Skin of body (tissue), 2 donors: ENCODE results near the gene GPR34. TPM values are rescaled to one million over a fixed set of nuclear protein-coding genes. Genes with fewer than 3 reads are reported as not detected.
"Not testable (repeated sequence)": the region's sequence is repeated elsewhere in the genome, so short reads cannot be mapped to it uniquely, and the experiment has no call there.

ENCODE experiments used
- DNase-seq: peaks from one replicate; lab custom pipeline; 2025; lab: John Stamatoyannopoulos, UW
- total RNA-seq: library from RNA; depleted of rRNA; stranded (reverse); fragments of >200 nt; gene quantifications from one replicate; pipeline ENCODE4 v1.2.3, GENCODE V29; 2014

Gene GPR34
- 10.9 TPM for total RNA-seq

GRCh38 chrX:41688835-41689234, at the start of gene GPR34:
TSS of gene GPR34 (plus strand) at chrX:41688973. CDS start at chrX:41695634, 6,661 bp downstream.
- no peak for DNase-seq

- not testable (repeated sequence) for DNase-seq
Measured at GRCh38 chrX:41646201-41646600, 42.6 kb upstream of the GPR34 start.

GRCh38 chrX:41653125-41653524, 35.6 kb upstream of the GPR34 start:
- DNase-seq = no peak

GRCh38 chrX:41655101-41655500, 33.7 kb upstream of the GPR34 start:
- DNase-seq = no peak

- DNase-seq = no peak
Measured at GRCh38 chrX:41655631-41656030, 33.1 kb upstream of the GPR34 start.

GRCh38 chrX:41661366-41662095, 27.2 kb upstream of the GPR34 start:
- DNase-seq = no peak

- no peak for DNase-seq
Measured at GRCh38 chrX:41664375-41664901, 24.3 kb upstream of the GPR34 start.

- DNase-seq = no peak
Measured at GRCh38 chrX:41664908-41665307, 23.9 kb upstream of the GPR34 start.

GRCh38 chrX:41665686-41666085, 23.1 kb upstream of the GPR34 start:
- no peak for DNase-seq

GRCh38 chrX:41666251-41666650, 22.5 kb upstream of the GPR34 start:
- DNase-seq = no peak

- no peak for DNase-seq
Measured at GRCh38 chrX:41667631-41668030, 21.1 kb upstream of the GPR34 start.

GRCh38 chrX:41670112-41670511, 18.7 kb upstream of the GPR34 start:
- no peak for DNase-seq

GRCh38 chrX:41671082-41671481, 17.7 kb upstream of the GPR34 start:
- DNase-seq = no peak

- no peak for DNase-seq
Measured at GRCh38 chrX:41672643-41673042, 16.1 kb upstream of the GPR34 start.

GRCh38 chrX:41676361-41676760, 12.4 kb upstream of the GPR34 start:
- not testable (repeated sequence) for DNase-seq

GRCh38 chrX:41677183-41678060, 11.4 kb upstream of the GPR34 start:
- DNase-seq = no peak

GRCh38 chrX:41684138-41684537, 4.6 kb upstream of the GPR34 start:
- DNase-seq = no peak

GRCh38 chrX:41684940-41685339, 3.8 kb upstream of the GPR34 start:
- no peak for DNase-seq

- DNase-seq = no peak
Measured at GRCh38 chrX:41686788-41687187, 2.0 kb upstream of the GPR34 start.

GRCh38 chrX:41688156-41688555, 617 bp upstream of the GPR34 start:
- DNase-seq = no peak

- no peak for DNase-seq
Measured at GRCh38 chrX:41689711-41690110, 938 bp downstream of the GPR34 start.

GRCh38 chrX:41692162-41692749, 3.5 kb downstream of the GPR34 start:
- peak; percentile 17 for DNase-seq
